HEK293 (cell line): ENCODE data around the gene PIK3R5.

Experiments
- CTCF ChIA-PET: fragments of 350-600 bp; formaldehyde crosslinking; extraction: SDS; loops from one replicate; lab custom pipeline; 2021; ENCODE audit warnings: antibody characterized with exemption; lab: Yijun Ruan, JAX
- POLR2A ChIA-PET: fragments of 300-600 bp; formaldehyde crosslinking; extraction: SDS; loops from one replicate; lab custom pipeline; 2020; ENCODE audit warnings: antibody characterized with exemption, inconsistent platforms; lab: Yijun Ruan, JAX
- H3K27ac ChIP-seq: fragments of 200-500 bp; sonication (Bioruptor generic); 2 replicates; pipeline ENCODE4 v1.5.1; 2014; ENCODE audit warnings: low read depth, low read length, control low read depth, inconsistent platforms; ENCODE audit errors: extremely low read depth
- H3K36me3 ChIP-seq, 2 experiments: fragments of 200-500 bp in 1 of 2; sonication (Bioruptor generic) in 1 of 2; 1 replicate in 1 of 2; 2 replicates in 1 of 2; pipeline ENCODE4 v1.5.1; 2014 to 2017; ENCODE audit warnings: inconsistent platforms in 2 of 2, low read length in 2 of 2; ENCODE audit not compliant: control insufficient read depth in 2 of 2, insufficient read depth in 1 of 2
- H3K4me1 ChIP-seq: fragments of 200-500 bp; sonication (Bioruptor generic); 2 replicates; pipeline ENCODE4 v1.5.1; 2014; ENCODE audit warnings: mild to moderate bottlenecking, low read length, inconsistent platforms; ENCODE audit not compliant: control insufficient read depth, insufficient read depth
- H3K4me3 ChIP-seq: 2 replicates; pipeline ENCODE4 v1.5.1; 2011; ENCODE audit warnings: low read depth, mild to moderate bottlenecking, control low read depth, low read length, moderate library complexity
- H3K9me3 ChIP-seq: fragments of 200-500 bp; sonication (Bioruptor generic); 2 replicates; pipeline ENCODE4 v1.5.1; 2014; ENCODE audit warnings: low read depth, low read length, inconsistent platforms; ENCODE audit not compliant: control insufficient read depth, insufficient read depth
- BCL11B ChIP-seq: fragments of 450-650 bp; formaldehyde crosslinking; IDR thresholded peaks from 2 replicates; pipeline ENCODE4 v1.5.1; 2016; ENCODE audit warnings: low read depth, missing biosample characterization, missing genetic modification characterization
- KLF10 ChIP-seq: fragments of 450-650 bp; IDR thresholded peaks from 2 replicates; pipeline ENCODE4 v1.5.1; 2018; ENCODE audit warnings: missing biosample characterization, mild to moderate bottlenecking, missing genetic modification characterization
- MEIS1 ChIP-seq: sonication (generic); formaldehyde crosslinking; IDR thresholded peaks from 2 replicates; pipeline ENCODE4 v1.8.1; 2022; ENCODE audit warnings: missing genetic modification reagents, mild to moderate bottlenecking, borderline replicate concordance
- SCRT1 ChIP-seq: fragments of 450-650 bp; formaldehyde crosslinking; IDR thresholded peaks from 2 replicates; pipeline ENCODE4 v1.5.1; 2016; ENCODE audit warnings: missing biosample characterization, missing genetic modification characterization, borderline replicate concordance
- ZNF146 ChIP-seq: fragments of 450-650 bp; formaldehyde crosslinking; IDR thresholded peaks from 2 replicates; pipeline ENCODE4 v1.5.1; 2016; ENCODE audit warnings: missing biosample characterization, missing genetic modification characterization
- ZNF157 ChIP-seq: fragments of 450-650 bp; formaldehyde crosslinking; IDR thresholded peaks from 2 replicates; pipeline ENCODE4 v1.5.1; 2016; ENCODE audit warnings: missing biosample characterization, missing genetic modification characterization
- ZNF24 ChIP-seq: fragments of 450-650 bp; formaldehyde crosslinking; IDR thresholded peaks from 2 replicates; pipeline ENCODE4 v1.5.1; 2016; ENCODE audit warnings: missing biosample characterization, missing genetic modification characterization
- ZNF324 ChIP-seq: fragments of 450-650 bp; formaldehyde crosslinking; IDR thresholded peaks from 2 replicates; pipeline ENCODE4 v1.5.1; 2016; ENCODE audit warnings: missing biosample characterization, missing genetic modification characterization
- ZNF518A ChIP-seq: fragments of 450-650 bp; formaldehyde crosslinking; conservative IDR thresholded peaks from 2 replicates; pipeline ENCODE4 v1.5.1; 2016; ENCODE audit warnings: low read depth, missing biosample characterization, missing genetic modification characterization
- ZNF530 ChIP-seq: fragments of 450-650 bp; formaldehyde crosslinking; IDR thresholded peaks from 2 replicates; pipeline ENCODE4 v1.5.1; 2016; ENCODE audit warnings: low read depth, missing biosample characterization, missing genetic modification characterization
- TF ChIP-seq, protein P1 (sequence below): fragments of 450-650 bp; formaldehyde crosslinking; IDR thresholded peaks from 2 replicates; pipeline ENCODE4 v1.5.1; 2017; ENCODE audit warnings: missing biosample characterization, missing genetic modification characterization
- TF ChIP-seq, protein P2 (sequence below): fragments of 450-650 bp; formaldehyde crosslinking; conservative IDR thresholded peaks from 2 replicates; pipeline ENCODE4 v1.5.1; 2016; ENCODE audit warnings: low read depth, missing biosample characterization, missing genetic modification characterization

PIK3R5 gene

GRCh38 chr17:8867361-8867981 lies 98.0 kb downstream of the PIK3R5 start, which contains the start of gene PIK3R6 (continued):
- TF ChIP-seq, protein P1, sequence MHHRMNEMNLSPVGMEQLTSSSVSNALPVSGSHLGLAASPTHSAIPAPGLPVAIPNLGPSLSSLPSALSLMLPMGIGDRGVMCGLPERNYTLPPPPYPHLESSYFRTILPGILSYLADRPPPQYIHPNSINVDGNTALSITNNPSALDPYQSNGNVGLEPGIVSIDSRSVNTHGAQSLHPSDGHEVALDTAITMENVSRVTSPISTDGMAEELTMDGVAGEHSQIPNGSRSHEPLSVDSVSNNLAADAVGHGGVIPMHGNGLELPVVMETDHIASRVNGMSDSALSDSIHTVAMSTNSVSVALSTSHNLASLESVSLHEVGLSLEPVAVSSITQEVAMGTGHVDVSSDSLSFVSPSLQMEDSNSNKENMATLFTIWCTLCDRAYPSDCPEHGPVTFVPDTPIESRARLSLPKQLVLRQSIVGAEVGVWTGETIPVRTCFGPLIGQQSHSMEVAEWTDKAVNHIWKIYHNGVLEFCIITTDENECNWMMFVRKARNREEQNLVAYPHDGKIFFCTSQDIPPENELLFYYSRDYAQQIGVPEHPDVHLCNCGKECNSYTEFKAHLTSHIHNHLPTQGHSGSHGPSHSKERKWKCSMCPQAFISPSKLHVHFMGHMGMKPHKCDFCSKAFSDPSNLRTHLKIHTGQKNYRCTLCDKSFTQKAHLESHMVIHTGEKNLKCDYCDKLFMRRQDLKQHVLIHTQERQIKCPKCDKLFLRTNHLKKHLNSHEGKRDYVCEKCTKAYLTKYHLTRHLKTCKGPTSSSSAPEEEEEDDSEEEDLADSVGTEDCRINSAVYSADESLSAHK, result no peak

DNA sequence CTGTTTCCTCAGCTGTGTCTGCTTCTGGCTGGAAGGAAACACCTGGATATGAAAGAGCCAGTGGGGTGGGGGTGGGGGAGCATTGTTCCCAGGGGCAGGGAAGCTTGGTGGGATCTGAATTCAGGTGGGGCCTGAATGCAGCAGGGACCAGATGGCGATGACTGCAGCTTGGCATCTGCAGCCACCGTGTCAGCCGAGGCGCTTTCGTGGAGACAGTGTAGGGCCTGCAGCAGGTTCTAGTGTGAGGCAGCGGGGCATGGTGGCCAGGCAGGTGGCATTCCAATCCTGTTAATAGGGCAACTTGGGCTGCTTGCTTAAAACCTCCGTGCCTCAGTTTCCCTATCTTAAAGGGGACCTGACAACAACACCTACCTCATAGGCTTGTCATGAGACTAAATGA lies 99.7 kb downstream of the PIK3R5 start:
- POLR2A ChIA-PET, result interaction anchor here (1.0 kb wide), 1 partner anchor 431 kb away, joined by 3 read pairs; no protein-coding TSS in a partner anchor

More for the DNA sequence above, 99.7 kb downstream of the PIK3R5 start:
- no peaks in the 10 kb centered on the region for H3K4me1 ChIP-seq
- no peak overlapping the region for H3K27ac ChIP-seq
- H3K36me3 ChIP-seq, result no peaks in the 10 kb centered on the region
- no peaks in the 10 kb centered on the region for H3K9me3 ChIP-seq
- CTCF ChIA-PET, result interaction anchor here (1.0 kb wide), 1 partner anchor 28 kb away, joined by 5 read pairs; no protein-coding TSS in a partner anchor
- no peak overlapping the region for H3K4me3 ChIP-seq
- TF ChIP-seq KLF10 (no peak), ZNF324 (tag by site-specific recombination) (no peak), ZNF530 (no peak), ZNF518A (tag by site-specific recombination) (no peak), SCRT1 (tag by site-specific recombination) (no peak), ZNF157 (tag by site-specific recombination) (no peak), MEIS1 (CRISPR knock-in tag) (no peak), BCL11B (tag by site-specific recombination) (no peak), ZNF146 (tag by site-specific recombination) (no peak), ZNF24 (tag by site-specific recombination) (no peak)
- TF ChIP-seq, protein P2, sequence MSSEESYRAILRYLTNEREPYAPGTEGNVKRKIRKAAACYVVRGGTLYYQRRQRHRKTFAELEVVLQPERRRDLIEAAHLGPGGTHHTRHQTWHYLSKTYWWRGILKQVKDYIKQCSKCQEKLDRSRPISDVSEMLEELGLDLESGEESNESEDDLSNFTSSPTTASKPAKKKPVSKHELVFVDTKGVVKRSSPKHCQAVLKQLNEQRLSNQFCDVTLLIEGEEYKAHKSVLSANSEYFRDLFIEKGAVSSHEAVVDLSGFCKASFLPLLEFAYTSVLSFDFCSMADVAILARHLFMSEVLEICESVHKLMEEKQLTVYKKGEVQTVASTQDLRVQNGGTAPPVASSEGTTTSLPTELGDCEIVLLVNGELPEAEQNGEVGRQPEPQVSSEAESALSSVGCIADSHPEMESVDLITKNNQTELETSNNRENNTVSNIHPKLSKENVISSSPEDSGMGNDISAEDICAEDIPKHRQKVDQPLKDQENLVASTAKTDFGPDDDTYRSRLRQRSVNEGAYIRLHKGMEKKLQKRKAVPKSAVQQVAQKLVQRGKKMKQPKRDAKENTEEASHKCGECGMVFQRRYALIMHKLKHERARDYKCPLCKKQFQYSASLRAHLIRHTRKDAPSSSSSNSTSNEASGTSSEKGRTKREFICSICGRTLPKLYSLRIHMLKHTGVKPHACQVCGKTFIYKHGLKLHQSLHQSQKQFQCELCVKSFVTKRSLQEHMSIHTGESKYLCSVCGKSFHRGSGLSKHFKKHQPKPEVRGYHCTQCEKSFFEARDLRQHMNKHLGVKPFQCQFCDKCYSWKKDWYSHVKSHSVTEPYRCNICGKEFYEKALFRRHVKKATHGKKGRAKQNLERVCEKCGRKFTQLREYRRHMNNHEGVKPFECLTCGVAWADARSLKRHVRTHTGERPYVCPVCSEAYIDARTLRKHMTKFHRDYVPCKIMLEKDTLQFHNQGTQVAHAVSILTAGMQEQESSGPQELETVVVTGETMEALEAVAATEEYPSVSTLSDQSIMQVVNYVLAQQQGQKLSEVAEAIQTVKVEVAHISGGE (tag by site-specific recombination), result no peak
- TF ChIP-seq, all 188 proteins: peak for 0
